ENCODE results near the gene MUC21.
"Not testable (repeated sequence)": the region's sequence is repeated elsewhere in the genome, so short reads cannot be mapped to it uniquely, and the experiment has no call there.

MUC21 gene

DNA sequence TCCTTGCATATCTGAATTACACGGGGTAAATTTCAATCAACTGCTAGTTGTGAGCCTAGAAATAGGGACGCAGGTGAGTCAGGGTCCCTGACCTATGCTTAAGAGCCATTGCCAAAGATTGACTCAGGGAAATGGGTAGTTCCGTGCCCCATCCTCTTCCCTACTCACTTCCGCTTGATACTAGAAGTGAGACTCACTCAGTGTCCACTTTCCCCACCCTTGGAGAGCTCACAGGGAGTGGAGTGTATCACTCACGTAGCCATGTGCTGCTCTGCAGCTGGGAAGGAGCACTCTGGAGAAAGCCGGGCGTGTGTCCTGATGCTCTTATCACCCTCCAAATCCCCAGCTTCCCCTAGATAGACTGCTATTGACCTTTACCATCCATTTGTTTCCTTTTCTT lies 26.2 kb downstream of the MUC21 start:
- DNase-seq (ENCODE audit: low spot score), result no peak

DNA sequence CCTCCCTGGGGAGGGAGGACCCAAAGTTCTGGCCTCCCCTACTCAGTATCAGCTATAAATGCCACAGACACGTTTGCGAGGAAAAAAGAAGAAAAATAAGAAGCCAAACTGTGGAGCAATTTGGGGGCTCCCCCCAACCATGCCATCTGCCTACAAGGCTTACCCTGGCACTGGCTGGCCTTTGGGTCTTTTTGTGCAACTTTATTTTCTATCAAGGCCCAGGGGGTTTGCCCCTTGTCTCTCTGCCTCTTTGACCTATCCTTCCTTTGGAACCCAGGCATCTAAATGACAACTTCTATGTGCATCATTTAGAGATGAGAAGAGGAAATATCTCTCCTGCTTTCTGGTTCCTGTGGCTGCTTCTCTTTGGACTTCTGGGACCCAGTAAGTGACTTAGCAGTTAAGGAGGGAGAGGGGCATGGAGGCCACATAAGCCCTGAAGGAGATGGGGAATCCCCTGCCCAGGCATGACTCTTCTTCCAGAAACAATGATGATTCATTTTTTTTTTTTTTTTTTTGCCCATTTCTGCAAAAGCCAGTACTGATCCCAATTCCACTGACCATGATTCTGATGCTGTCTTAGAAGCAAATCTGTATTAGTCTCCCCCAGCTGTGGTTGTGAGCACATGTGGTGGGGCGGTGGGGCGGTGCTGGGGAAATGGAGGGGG lies 27.0 kb downstream of the MUC21 start, which contains the start of gene MUC22:
Gene MUC22, plus strand, starts transcription at position 82 of the 668 bp plus-strand sequence. Its CDS starts 233 bp downstream, at position 315.
- no peak for DNase-seq (ENCODE audit: low spot score)

DNA sequence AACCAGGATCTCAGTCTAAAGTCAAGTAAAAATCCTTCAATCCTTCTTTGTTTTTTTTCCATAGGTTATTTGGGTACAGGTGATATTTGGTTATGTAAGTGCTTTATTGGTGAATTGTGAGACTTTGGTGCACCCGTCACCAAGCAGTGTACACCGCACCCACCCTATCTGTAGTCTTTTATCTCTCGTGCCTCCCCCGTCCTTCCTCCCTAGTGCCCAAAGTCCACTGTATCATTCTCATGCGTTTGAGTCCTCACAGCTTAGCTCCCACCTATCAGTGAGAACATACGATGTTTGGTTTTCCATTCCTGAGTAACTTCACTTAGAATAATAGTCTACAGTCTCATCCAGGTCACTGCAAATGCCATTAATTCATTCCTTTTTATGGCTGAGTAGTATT lies 27.6 kb downstream of the MUC21 start:
- DNase-seq (ENCODE audit: low spot score), result no peak

DNA sequence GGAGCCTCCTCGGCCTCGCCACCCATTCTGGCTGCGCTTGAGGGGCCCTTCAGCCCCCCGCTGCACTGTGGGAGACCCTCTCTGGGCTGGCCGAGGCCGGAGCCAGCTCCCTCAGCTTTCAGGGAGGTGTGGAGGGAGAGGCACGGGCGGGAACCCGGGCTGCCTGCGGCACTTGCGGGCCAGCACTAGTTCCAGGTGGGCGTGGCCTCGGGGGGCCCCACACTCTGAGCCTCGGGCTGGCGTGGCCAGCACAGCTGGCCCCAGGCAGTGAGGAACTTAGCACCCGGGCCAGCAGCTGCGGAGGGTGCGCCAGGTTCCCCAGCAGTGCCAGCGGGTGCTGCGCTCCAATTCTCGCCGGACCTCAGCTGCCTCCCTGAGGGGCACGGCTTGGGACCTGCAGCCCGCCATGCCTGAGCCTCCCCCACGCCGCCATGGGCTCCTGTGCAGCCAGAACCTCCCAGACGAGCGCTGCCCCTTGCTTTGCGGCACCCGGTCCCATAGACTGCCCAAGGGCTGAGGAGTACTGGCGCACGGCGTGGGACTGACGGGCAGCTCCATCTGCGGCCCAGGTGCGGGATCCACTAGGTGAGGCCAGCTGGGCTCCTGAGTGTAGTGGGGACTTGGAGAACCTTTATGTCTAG lies 33.3 kb downstream of the MUC21 start:
- no peak for DNase-seq (ENCODE audit: low spot score)

DNA sequence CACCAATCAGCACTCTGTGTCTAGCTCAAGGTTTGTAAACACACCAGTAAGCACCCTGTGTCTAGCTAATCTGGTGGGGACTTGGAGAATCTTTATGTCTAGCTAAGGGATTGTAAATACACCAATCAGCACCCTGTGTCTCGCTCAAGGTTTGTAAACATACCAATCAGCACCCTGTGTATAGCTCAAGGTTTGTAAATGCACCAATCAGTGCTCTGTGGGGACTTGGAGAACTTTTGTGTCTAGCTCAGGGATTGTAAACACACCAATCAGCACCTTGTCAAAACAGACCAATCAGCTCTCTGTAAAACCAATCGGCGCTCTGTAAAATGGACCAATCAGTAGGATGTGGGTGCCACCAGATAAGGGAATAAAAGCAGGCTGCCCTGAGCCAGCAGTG lies 33.9 kb downstream of the MUC21 start:
- DNase-seq (ENCODE audit: low spot score), result not testable (repeated sequence)

DNA sequence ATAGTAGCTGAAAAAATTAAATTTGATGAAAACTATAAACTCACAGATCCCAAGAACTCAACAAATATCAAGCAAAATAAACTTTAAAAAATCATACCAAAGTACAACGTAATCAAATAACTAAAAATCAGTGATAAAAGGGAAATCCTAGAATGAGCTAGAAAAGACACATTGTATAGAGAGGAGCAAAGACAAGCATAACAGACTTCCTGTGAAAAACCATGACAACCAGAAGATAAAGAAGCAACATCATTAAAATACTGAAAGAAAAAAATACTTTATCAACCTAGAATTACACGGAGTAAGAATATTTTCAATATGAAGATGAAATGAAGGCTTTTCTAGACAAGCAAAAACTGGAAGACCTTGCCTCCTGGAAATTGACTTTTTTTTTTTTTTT lies 36.5 kb downstream of the MUC21 start:
- DNase-seq (ENCODE audit: low spot score), result no peak

DNA sequence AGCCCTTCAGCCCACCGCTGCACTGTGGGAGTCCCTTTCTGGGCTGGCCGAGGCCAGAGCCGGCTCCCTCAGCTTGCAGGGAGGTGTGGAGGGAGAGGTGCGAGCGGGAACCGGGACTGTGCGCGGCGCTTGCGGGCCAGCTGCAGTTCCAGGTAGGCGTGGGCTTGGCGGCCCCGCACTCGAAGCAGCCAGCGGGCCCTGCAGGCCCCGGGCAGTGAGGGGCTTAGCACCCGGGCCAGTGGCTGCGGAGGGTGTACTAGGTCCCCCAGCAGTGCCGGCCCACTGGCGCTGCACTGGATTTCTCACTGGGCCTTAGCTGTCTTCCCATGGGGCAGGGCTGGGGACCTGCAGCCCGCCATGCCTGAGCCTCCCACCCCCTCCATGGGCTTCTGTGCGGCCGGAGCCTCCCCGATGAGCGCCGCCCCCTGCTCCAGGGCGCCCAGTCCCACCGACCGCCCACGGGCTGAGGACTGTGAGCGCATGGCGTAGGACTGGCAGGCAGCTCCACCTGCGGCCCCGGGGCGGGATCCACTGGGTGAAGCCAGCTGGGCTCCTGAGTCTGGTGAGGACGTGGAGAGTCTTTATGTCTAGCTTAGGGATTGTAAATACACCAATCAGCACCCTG lies 37.2 kb downstream of the MUC21 start:
- DNase-seq (ENCODE audit: low spot score), result not testable (repeated sequence)

DNA sequence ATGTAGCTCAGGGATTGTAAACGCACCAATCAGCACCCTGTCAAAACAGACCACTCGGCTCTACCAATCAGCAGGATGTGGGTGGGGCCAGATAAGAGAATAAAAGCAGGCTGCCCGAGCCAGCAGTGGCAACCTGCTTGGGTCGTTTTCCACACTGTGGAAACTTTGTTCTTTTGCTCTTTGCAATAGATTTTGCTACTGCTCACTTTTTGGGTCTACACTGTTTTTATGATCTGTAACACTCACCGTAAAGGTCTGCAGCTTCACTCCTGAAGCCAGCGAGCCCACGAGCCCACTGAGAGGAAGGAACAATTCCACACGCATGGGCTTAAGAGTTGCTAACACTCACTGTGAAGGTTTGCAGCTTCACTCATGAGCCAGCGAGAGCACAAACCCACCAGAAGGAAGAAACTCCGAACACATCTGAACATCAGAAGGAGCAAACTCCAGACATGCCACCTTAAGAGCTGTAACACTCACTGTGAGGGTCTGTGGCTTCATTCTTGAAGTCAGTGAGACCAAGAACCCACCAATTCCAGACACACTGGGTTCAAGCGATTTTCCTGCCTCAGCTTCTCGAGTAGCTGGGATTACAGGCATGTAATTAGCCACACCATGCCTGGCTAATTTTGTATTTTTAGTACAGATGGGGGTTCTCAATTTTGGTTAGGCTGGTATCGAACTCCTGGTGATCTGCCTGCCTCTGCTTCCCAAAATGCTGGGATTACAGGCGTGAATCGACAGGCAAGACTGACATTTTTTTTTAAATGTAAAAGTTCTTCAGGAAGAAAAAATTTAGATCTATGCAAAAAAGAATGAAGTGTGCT lies 38.4 kb downstream of the MUC21 start:
- not testable (repeated sequence) for DNase-seq (ENCODE audit: low spot score)

DNA sequence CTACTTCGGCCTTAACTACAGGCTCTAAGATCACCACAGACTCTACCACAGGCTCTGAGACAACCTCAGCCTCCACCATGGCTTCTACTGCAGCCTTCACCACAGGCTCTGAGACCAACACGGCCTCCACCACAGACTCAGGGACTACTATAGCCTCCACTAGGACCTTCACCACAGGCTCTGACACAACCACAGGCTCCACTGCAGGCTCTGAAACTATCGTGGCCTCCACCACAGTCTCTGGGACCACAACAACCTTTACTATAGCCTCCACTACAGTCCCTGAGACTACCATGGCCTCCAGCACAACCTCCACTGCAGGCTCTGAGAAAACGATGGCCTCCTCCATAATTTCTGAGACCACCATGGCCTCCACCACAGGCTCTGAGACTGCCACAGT lies 42.1 kb downstream of the MUC21 start:
- no peak for DNase-seq (ENCODE audit: low spot score)

DNA sequence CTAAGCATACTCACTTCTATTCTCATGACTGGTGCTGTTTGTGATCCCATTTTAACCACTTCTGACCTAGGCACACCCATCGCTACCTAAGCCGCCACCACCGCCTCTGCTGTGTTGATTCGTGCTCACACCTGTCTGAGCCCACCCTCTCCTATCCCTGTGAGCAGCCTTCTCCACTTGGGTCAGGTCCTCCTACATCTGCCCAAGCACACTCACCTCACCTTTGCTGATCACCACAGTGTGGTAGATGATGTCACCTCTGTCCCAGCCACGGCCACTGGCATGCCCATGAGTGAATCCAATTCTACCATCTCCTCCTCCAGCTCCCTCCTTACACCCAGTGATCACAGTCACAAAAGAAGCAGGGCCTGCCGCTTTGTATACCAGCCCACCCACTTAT lies 47.6 kb downstream of the MUC21 start:
- no peak for DNase-seq (ENCODE audit: low spot score)

DNA sequence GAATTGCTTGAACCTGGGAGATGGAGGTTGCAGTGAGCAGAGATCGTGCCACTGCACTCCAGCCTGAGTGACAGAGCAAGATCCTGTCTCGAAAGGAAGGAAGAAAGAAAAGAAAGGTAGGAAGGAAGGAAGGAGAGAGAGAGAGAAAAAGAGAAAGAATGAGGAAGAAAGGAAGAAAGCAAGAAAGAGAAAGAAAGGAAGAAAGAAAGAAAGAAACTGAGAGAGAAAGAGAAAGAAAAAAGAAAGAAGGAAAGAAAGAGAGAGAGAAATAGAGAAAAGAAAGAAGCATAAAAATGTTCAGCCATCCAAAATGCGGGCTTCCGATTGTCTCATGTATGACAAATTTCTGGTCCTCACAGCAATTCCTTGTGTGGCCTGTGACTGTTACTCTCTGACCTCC lies 49.6 kb downstream of the MUC21 start:
- DNase-seq (ENCODE audit: low spot score), result no peak

DNA sequence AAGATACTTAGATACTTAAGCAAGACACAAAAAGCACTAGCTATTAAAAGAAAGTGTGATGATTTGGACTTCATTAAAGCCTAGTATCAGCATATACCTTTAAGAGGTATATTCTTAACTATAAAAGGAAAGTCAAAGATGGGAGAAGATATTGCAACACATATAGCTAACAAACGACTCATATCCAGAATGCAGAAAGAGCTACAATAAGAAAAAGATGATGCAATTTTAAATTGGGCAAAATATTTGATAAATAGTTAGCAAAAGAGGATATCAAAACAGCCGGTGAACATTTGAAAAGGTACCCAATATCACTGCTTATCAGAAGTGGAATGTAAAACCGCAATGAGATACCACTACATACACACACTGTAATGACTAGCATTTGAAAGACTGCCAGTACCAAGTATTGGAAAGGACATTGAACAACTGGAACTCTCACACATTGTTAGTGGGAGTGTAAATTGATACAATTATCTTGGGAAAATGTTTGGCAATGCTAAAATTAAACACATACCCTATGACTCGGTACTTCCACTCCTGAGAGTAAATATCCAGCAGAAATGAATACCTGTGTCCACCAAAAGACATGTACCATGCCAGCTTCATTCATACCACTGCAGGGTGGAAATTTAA lies 52.5 kb downstream of the MUC21 start:
- no peak for DNase-seq (ENCODE audit: low spot score)

DNA sequence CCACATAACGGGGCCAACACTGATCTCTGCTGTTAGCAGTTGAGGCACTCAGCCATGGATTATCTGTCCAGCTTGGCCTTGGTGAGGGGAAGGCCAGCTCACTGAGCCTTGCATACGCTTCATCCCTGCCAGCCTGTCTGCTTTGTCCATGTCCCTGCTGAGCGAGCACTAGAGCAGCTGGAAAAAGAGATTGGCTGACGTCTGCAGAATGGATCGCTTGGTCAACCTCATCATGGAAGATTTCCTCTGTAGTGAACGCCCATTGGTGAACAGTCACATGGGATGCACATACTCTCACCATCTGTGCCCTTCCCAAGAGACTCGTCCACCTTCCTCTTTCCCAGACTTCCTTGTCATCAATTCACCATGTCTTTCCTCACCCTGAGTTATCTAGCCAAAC lies 53.7 kb downstream of the MUC21 start:
- no peak for DNase-seq (ENCODE audit: low spot score)

DNA sequence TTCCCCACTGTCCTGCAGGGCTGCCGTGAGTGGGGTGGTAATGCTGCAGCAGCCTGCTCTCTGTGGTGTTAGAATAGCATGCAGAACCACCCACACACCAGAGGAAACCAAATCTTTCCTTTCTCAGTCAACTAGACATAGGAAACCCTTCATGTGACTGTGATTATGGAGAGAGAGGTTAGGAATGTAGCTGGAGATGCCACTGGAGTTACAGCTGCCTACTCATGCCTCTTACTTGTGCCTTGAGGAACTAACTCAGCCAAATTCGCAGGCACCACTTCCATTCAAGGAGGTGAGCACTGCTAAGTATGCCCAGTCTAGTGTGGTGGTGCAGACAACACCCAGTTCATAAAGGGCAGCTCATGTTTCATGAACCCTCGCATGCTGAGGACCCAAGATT lies 54.2 kb downstream of the MUC21 start:
- DNase-seq (ENCODE audit: low spot score), result no peak

DNA sequence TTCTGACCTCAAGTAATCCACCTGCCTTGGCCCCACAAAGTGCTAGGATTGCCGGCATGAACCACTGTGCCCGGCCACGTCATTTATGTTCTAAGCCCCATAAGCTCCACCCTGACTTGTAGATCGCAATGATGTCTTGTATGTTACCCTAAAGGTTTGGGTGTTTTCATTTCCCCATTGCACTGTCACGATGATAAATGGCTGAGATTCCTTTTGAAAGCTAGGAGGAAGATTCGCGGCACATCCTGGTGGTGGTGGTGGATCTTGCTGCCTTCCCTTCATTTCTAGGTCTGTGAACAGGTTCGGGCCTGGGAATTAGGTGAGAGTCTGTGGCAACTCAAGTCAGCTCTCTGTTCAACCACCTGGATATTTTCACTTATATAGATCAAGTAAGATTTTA lies 55.0 kb downstream of the MUC21 start:
- DNase-seq (ENCODE audit: low spot score), result no peak
